ENCODE data around the gene ELF4.

- TF ChIP-seq CTCF (IDR thresholded peaks at IDR 0.05) (no peak), POLR2A (IDR thresholded peaks at IDR 0.05) (no peak), POLR2AphosphoS5 (IDR thresholded peaks at IDR 0.05) (no peak)
Measured at GRCh38 chrX:130071611-130072344, 38.5 kb downstream of the ELF4 start.

All from prostate gland (tissue), 2 donors.